Muscle of arm (tissue), 12 donors: Measurements from ENCODE around the gene KCNK18. TPM values are rescaled to one million over a fixed set of nuclear protein-coding genes. Genes with fewer than 3 reads are reported as not detected.

Source experiments
- DNase-seq: peaks from one replicate; pipeline ENCODE4 v3.0.0-alpha.2; 2013
- polyA plus RNA-seq, 12 donors: library from polyadenylated mRNA; unstranded; fragments of 120-200 nt; gene quantifications; one replicate each; pipeline ENCODE4 v1.2.1, GENCODE V29; 2013; ENCODE audit not compliant: insufficient read length in 12 of 12

Gene KCNK18
- polyA plus RNA-seq, 12 donors: not detected

GRCh38 chr10:117250411-117250810 lies 53.1 kb downstream of the KCNK18 start:
- DNase-seq: no peak

DNA sequence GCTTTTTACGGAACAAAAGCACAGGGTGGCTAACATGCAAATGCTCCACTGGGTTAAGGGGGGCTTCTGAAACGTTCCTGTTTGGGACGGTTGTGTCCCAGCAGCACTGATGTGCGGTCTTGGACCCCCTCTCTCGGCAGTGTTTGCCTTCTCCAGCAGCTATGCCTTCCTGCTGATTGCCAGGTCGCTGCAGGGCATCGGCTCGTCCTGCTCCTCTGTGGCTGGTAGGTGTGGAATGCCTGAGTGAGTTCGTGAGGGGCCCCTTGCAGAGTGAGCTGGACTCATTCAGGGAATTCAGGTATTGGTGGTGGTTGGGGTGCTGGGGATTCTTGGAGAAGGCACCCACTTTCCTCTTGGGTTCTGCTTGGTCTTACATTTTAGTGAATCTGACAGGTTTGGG lies 56.6 kb downstream of the KCNK18 start:
- DNase-seq: no peak

DNA sequence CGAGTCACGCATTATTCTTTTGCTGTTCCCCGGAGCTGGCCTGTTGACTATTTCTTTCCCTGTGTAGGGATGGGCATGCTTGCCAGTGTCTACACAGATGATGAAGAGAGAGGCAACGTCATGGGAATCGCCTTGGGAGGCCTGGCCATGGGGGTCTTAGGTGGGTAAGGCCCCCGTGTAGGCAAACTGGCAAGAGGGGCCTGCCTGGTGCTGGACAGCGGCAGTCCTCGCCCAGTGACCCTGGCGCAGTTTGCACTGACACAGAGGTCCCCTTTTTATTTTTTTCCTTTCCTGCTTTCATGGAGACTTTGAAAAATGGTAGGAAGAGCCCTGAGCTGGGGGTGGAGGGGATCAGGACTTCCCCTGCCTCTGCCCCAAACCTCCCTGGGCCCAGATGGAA lies 57.0 kb downstream of the KCNK18 start:
- no peak for DNase-seq

- no peak for DNase-seq
These were observed 57.8 kb downstream of the KCNK18 start for GRCh38 chr10:117254774-117255735.

GRCh38 chr10:117255835-117256460 lies 58.7 kb downstream of the KCNK18 start:
- no peak for DNase-seq

DNA sequence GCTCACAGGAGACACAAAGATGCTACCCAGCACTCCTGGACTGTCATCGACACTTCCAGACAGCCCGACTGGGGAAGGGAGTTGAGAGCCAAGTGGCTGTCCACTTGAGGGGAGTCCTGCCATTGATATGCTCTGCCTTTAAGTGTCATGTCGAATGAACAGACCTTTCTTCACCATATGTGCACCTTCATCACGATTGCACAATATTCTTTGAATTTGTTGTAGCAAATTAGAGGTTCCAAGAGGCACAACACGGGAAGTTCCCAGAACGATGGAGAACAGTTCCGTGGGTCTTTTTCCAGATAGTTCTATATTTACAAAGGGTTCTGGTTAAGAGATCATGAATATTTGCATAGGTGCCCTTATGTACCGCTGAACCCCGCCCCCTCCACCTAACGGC lies 59.6 kb downstream of the KCNK18 start:
- DNase-seq: no peak

GRCh38 chr10:117257721-117258120 lies 60.4 kb downstream of the KCNK18 start:
- DNase-seq: no peak

GRCh38 chr10:117259279-117259678 lies 62.0 kb downstream of the KCNK18 start:
- DNase-seq: no peak

Other genes starting within 250 kb of the KCNK18 start
- gene SHTN1, start 192.3 kb upstream of the KCNK18 start, polyA plus RNA-seq: 10 to 100 TPM in 3 of 12 donors, 1 to 10 TPM in 8, not detected in 1; 3.8 to 18.6 (median 6.7) TPM
- gene VAX1, start 59.2 kb upstream of the KCNK18 start, polyA plus RNA-seq: not detected
- 1 to 10 TPM in 1 of 12 donors, under 1 TPM in 9, not detected in 2; 0.12 to 1.7 (median 0.44) TPM for gene SLC18A2, start 43.6 kb downstream of the KCNK18 start, polyA plus RNA-seq
- gene PDZD8, start 178.0 kb downstream of the KCNK18 start, polyA plus RNA-seq: 10 to 100 TPM in 11 of 12 donors, not detected in 1; 11.6 to 24.2 (median 16.6) TPM